ENCODE data around the gene PADI4.
"Not testable (repeated sequence)": the region's sequence is repeated elsewhere in the genome, so short reads cannot be mapped to it uniquely, and the experiment has no call there.

Gene PADI4

GRCh38 chr1:17397910-17398695 is 90.1 kb downstream of the PADI4 start:
- DNase-seq, result no peak

- no peak for DNase-seq
Measured at GRCh38 chr1:17400725-17401341, 92.8 kb downstream of the PADI4 start.

DNA sequence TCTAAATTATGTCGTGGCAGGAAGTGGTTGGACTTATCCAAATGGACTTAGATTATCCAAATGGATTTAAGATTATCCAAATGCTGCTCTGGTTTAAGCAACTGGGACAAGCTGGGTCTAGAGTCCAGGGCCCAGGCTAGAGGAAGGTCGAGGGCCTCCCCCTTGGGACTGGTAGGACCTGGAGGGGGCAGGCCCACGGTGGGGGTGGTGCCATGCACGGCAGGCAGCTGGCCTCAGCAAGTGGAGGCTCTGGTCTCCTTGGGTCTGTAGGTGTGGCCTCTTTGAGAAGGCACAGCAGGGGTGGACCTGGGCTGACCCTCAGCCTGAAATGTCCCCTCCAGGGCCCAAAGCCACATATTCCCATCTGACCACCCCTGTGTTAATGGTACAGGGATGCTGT is 93.8 kb downstream of the PADI4 start:
- DNase-seq, result no peak

- no peak for DNase-seq
Measured at GRCh38 chr1:17403081-17403480, 95.1 kb downstream of the PADI4 start.

GRCh38 chr1:17404034-17404684 is 96.2 kb downstream of the PADI4 start:
- DNase-seq, result no peak

DNA sequence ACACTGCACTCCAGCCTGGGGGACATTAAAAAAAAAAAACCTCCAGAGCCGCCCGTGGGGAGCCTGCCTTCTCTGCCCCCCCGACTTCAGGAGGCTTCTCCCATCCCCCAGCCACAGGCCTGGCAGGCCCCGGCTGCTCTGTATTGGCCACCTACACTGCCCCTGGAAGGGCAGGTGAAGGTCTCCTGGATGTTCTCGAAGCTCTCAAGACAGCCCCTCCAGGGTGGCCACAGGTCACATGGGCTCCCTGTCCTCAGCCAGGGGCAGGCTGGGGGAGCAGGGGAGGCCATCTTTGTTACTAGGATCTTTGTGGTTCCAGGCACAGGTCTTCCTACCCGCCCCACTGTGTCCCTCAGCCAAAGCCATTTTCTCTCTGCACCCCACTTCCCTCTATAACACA is 96.8 kb downstream of the PADI4 start:
- no peak for DNase-seq

DNA sequence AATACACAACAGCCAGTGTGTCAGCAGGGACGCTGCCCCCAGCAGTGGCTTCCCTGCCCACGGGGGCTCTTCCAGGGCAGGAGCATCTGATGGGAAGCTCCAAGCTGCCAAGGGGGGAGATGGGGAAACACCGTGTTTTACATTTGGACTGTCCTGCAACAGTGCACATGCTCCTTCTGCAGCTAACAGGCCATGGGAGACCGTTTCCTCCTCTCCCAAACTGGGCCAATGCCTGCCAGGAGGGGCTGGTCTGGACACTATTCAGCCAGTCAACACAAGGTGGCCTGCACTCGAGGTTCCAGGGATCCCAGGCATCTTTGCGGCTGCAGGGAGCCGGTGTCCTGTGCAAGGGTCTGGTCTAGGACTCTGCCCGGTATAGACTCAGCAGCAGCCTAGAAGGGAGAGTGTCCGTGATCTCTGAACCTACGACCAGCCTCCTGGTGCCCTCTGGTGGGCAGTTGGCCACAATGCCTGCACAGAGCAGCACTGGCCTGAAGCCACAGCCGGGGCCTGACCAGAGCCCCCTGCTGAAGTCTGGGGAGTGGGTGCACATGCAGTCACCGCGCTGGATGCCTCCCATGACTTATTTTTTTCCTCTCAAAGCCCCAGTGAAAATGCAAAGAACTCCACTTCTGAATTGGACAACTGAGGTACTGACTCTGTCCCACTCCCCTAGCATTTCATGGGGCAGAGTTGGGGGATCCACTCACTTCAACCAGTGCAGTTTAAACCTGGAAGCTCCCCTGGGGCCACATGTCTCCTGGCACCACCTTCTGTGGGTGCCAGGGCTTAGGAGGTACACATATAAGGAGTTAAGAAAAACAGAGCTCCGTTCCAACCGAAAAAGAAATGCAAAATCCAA is 98.1 kb downstream of the PADI4 start:
- DNase-seq, result peak; percentile 85

GRCh38 chr1:17406760-17407475 is 98.9 kb downstream of the PADI4 start:
- not testable (repeated sequence) for DNase-seq

DNA sequence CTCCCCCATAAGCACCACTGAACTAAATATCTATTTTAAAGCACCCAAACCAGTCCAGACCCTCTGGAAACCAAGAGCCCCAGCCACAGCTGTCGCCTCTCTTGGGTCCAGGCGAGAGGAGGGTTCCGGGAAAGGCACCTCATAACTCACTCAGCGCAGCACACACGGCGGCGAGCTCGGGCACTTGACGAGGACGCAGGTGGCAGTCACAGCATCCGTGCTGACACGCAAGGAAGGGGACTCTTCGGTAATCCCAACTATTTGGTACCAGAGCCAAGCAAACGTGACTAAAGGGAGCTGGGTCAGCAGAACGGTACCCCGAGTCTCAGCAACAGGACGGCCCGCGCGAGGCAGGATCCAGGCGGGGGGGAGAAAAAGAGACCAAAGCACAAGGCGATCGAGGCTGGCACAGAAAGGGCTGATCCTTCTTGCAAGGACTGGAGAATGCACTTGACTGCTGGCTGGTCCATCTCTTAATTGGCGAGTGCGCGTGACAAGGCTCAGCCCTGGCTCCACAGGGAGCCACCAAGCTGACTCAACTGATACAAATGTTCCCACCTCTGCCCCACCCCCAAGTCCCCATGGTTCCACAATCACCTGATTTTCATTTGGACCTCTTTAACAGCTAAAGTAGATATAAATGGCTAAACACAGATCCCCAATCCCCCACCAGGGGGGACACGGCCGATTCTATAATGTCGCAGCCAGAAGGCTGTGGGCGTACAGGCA is 100.0 kb downstream of the PADI4 start:
- not testable (repeated sequence) for DNase-seq

- peak; percentile 77 for DNase-seq
Measured at GRCh38 chr1:17409391-17409811, 101.4 kb downstream of the PADI4 start.

DNA sequence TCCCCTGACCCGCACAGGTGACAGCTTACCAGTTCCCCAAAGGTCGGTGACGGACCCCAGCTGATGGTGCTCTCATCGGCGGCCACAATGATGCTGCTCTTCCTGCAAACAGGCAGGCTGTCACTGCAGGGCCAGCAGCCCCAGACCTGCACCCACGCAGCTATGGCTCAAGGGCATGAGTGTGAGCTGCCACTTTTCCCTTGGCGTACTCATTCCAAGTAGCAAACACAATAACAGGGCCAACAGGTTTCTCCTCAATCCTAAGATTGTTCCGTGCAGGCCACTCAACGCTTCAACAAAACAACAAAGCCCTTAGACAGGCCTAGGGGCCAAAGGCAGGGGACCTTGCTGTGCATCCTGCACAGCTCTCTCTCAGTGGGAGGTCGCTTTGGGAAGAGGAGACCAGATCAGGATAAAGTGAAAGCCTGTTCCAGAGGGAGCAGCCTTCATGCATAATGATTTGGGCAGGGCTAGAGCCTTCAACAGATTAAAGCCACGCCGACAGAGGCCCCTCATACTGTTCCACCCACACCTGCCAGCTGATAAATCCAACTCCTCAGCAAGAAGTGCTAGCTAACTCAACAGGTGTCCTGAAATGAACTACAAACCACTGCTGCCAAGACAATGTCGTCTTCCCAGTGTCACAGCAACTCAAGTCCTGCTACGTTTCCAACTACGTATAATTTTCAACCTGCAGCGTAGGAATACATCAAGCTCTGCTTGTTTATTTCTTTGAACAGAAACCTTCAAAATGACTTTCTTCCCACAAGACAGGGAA is 104.3 kb downstream of the PADI4 start:
- DNase-seq, result no peak
